ENCODE measurements around the gene RNF13.
"Not testable (repeated sequence)": the region's sequence is repeated elsewhere in the genome, so short reads cannot be mapped to it uniquely, and the experiment has no call there.

RNF13 gene

DNA sequence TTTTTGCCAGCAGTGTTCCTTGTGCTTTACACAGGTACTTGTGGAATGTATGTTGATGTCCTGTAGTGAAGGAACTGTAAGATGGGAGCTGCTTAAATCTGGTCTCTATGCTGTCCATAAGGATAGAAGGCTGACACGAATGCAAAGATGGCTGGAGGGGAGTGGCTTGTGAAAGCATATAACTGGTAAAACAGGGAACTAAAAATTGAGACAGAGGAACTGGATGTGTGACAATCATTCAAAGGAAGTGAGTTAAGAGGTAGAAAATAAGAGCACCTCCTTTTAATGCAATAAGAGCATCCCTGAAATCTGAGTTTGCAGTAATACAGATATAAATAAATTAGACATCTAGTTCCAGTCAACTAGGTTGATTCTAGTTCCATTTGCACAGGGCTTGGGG is 35.2 kb downstream of the RNF13 start:
- Mint-ChIP-seq H3K9me3 (no peaks in the 10 kb centered on the region), H3K27ac (no peak overlapping the region), H3K27me3 (no peaks in the 10 kb centered on the region), H3K4me3 (no peak overlapping the region), H3K36me3 (peaks cover 26% of the 10 kb centered on the region), H3K4me1 (peaks cover 52% of the 10 kb centered on the region)

- Mint-ChIP-seq H3K4me3 (no peak overlapping the region), H3K9me3 (no peaks in the 10 kb centered on the region), H3K27me3 (no peaks in the 10 kb centered on the region), H3K36me3 (peaks cover 28% of the 10 kb centered on the region), H3K27ac (no peak overlapping the region), H3K4me1 (peaks cover 48% of the 10 kb centered on the region)
These were observed 35.7 kb downstream of the RNF13 start for GRCh38 chr3:149848688-149849087.

DNA sequence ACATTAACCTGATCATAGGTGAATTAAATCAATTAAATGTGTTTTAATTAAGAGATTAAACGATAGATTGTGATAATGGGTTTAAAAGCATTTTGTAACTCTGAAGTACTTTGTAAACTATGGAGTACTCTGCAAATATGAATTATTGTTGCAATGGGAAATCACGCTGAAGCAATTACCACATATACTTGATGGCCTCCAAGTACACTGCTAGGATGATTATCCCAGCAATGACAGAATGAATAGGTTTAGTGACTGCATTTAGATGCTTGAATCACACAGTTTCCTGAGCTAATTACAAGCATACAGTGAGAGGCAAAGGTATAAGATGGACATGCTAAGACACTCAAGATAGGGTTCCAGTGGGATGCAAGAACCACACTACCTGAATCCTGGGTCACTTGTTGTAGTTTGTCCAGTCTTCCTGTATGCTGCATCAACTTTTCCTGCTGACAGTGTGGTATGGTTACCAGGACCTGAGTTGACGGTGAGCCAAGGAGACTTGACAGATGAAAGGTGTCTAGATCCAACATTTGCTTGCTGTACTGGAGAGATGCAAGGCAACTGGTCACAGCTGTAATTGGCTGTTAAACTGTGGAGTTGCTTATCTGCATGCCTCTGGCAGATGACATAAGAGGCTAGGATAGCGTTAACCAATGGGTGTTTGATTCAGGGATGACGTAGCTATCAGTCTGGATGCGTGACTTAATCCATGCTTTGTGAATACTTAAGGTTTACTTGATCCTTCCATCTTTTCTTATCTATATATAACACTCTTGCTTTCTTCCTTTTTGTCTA is 38.0 kb downstream of the RNF13 start:
- no peaks in the 10 kb centered on the region for H3K9me3 Mint-ChIP-seq
- no peaks in the 10 kb centered on the region for H3K27me3 Mint-ChIP-seq
- H3K27ac Mint-ChIP-seq: no peak overlapping the region
- H3K4me3 Mint-ChIP-seq: no peak overlapping the region
- H3K36me3 Mint-ChIP-seq: peaks cover 39% of the 10 kb centered on the region
- H3K4me1 Mint-ChIP-seq: peaks cover 31% of the 10 kb centered on the region

DNA sequence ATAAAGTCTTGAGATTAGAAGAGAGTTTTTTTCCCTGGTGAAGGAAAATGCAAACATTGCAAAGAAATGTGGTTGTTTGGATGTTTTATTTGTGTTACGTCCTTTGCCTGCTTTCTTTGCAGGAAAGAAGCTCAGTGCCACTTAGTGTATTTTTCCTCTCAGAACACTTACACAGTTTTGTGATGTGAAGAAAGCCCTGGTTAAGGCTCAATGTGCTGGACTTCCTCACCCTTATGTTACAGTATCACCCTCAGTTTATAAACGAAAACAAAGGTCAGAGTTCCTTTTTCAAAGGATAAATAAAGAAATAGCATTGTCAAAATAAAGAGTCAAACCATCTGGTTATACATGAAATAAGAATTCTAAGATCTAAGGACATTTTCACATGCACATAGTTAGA is 45.9 kb downstream of the RNF13 start:
- no peaks in the 10 kb centered on the region for H3K9me3 Mint-ChIP-seq
- no peaks in the 10 kb centered on the region for H3K27me3 Mint-ChIP-seq
- no peak overlapping the region for H3K27ac Mint-ChIP-seq
- no peak overlapping the region for H3K4me3 Mint-ChIP-seq
- peaks cover 33% of the 10 kb centered on the region for H3K36me3 Mint-ChIP-seq
- H3K4me1 Mint-ChIP-seq: peaks cover 19% of the 10 kb centered on the region

DNA sequence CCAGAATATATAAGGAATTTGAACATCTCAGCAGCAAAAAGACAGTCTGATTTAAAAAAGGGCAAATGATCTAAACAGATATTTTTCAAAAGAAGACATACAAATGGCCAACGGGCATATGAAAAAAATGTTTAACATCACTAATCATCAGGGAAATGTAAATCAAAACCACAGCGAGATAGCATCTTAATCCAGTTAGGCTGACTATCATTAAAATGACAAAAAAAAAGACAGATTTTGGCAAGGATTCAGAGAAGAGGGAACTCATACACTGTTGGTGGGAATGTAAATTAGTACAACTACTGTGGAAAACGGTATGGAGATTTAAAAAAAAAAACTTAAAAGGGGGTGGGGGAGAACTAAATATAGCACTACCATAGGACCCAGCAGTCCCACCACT is 47.9 kb downstream of the RNF13 start:
- Mint-ChIP-seq H3K36me3 (peaks cover 31% of the 10 kb centered on the region), H3K27ac (no peak overlapping the region), H3K4me1 (peaks cover 19% of the 10 kb centered on the region), H3K9me3 (peaks cover 9% of the 10 kb centered on the region), H3K4me3 (no peak overlapping the region), H3K27me3 (no peaks in the 10 kb centered on the region)

GRCh38 chr3:149867563-149867962 is 54.5 kb downstream of the RNF13 start:
- peaks cover 23% of the 10 kb centered on the region for H3K4me1 Mint-ChIP-seq
- peaks cover 23% of the 10 kb centered on the region for H3K9me3 Mint-ChIP-seq
- no peak overlapping the region for H3K4me3 Mint-ChIP-seq
- peaks cover 50% of the 10 kb centered on the region for H3K36me3 Mint-ChIP-seq
- H3K27ac Mint-ChIP-seq: no peak overlapping the region
- no peaks in the 10 kb centered on the region for H3K27me3 Mint-ChIP-seq

DNA sequence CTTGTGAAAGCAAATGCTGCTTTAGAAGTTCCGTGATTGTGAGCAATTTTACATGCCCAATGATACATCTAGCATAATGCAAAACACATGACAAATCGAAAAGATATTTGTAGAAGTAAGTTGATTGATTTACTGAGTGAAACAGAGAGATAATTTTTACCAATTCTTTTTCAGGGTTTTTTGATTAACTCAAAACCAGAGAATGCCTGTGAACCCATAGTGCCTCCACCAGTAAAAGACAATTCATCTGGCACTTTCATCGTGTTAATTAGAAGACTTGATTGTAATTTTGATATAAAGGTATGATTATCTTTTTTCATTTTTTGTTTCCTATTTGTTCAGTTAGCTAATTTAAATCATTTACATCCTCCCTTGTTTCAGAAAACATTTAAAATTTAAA is 58.8 kb downstream of the RNF13 start:
- peaks cover 13% of the 10 kb centered on the region for H3K9me3 Mint-ChIP-seq
- peaks cover 34% of the 10 kb centered on the region for H3K4me1 Mint-ChIP-seq
- no peaks in the 10 kb centered on the region for H3K27me3 Mint-ChIP-seq
- H3K27ac Mint-ChIP-seq: no peak overlapping the region
- no peak overlapping the region for H3K4me3 Mint-ChIP-seq
- H3K36me3 Mint-ChIP-seq: peaks cover 36% of the 10 kb centered on the region

GRCh38 chr3:149872589-149872988 is 59.6 kb downstream of the RNF13 start:
- Mint-ChIP-seq H3K9me3 (peaks cover 12% of the 10 kb centered on the region), H3K4me3 (no peak overlapping the region), H3K4me1 (peaks cover 31% of the 10 kb centered on the region), H3K27me3 (no peaks in the 10 kb centered on the region), H3K36me3 (peaks cover 31% of the 10 kb centered on the region), H3K27ac (no peak overlapping the region)

GRCh38 chr3:149877668-149878067 is 64.7 kb downstream of the RNF13 start:
- H3K36me3 Mint-ChIP-seq: peaks cover 12% of the 10 kb centered on the region
- no peaks in the 10 kb centered on the region for H3K27me3 Mint-ChIP-seq
- no peak overlapping the region for H3K27ac Mint-ChIP-seq
- H3K9me3 Mint-ChIP-seq: no peaks in the 10 kb centered on the region
- peaks cover 19% of the 10 kb centered on the region for H3K4me1 Mint-ChIP-seq
- no peak overlapping the region for H3K4me3 Mint-ChIP-seq

- Mint-ChIP-seq H3K9me3 (no peaks in the 10 kb centered on the region), H3K27me3 (no peaks in the 10 kb centered on the region), H3K36me3 (peaks cover 18% of the 10 kb centered on the region), H3K27ac (no peak overlapping the region), H3K4me1 (peaks cover 14% of the 10 kb centered on the region), H3K4me3 (no peak overlapping the region)
These were observed 66.9 kb downstream of the RNF13 start for GRCh38 chr3:149879872-149880271.

GRCh38 chr3:149881879-149882278 is 68.9 kb downstream of the RNF13 start:
- H3K4me3 Mint-ChIP-seq: no peak overlapping the region
- H3K36me3 Mint-ChIP-seq: peaks cover 17% of the 10 kb centered on the region
- no peaks in the 10 kb centered on the region for H3K9me3 Mint-ChIP-seq
- H3K4me1 Mint-ChIP-seq: peaks cover 31% of the 10 kb centered on the region
- H3K27ac Mint-ChIP-seq: no peak overlapping the region
- H3K27me3 Mint-ChIP-seq: no peaks in the 10 kb centered on the region

DNA sequence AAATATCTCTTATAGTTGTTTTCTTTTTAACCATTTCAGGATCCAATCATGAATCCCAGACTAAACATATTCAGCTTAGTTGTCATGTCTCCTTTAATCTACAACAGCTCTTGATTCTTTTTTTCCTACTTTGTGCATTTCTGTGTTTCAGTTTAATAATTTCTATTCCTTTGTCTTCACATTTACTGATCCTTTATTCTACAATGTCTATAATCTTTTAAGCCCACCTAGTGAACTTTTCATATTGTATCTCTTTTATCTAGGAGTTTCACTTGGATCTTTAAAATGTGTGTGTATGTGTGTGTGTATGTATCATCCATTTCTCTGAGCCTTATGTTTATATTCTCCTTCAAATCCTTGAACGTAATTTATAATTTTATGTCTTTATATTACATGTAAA is 70.1 kb downstream of the RNF13 start:
- no peak overlapping the region for H3K4me3 Mint-ChIP-seq
- no peak overlapping the region for H3K27ac Mint-ChIP-seq

GRCh38 chr3:149883860-149884259 is 70.8 kb downstream of the RNF13 start:
- Mint-ChIP-seq H3K4me1 (peaks cover 25% of the 10 kb centered on the region), H3K36me3 (peaks cover 19% of the 10 kb centered on the region)
- H3K4me3 Mint-ChIP-seq, H3K9me3 Mint-ChIP-seq, H3K27me3 Mint-ChIP-seq, H3K27ac Mint-ChIP-seq: not testable (repeated sequence)

More for the DNA sequence above, 70.1 kb downstream of the RNF13 start:
- no peaks in the 10 kb centered on the region for H3K27me3 Mint-ChIP-seq
- peaks cover 29% of the 10 kb centered on the region for H3K4me1 Mint-ChIP-seq
- no peaks in the 10 kb centered on the region for H3K9me3 Mint-ChIP-seq
- H3K36me3 Mint-ChIP-seq: peaks cover 17% of the 10 kb centered on the region

DNA sequence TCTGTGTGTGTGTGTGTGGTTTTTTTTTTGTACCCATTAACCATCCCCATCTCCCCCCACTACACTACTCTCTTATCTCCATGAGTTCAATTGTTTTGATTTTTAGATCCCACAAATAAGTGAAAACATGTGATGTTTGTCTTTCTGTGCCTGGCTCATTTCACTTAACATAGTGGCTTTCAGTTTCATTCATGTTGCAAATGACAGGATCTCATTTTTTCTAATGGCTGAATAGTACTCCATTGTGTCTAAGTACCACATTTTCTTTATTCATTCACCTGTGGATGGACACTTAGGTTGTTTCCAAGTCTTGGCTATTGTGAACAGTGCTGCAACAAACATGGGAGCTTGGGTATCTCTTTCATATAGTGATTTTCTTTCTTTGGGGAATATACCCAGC is 71.8 kb downstream of the RNF13 start:
- H3K4me3 Mint-ChIP-seq, H3K9me3 Mint-ChIP-seq, H3K27me3 Mint-ChIP-seq, H3K27ac Mint-ChIP-seq: not testable (repeated sequence)
- Mint-ChIP-seq H3K4me1 (peaks cover 24% of the 10 kb centered on the region), H3K36me3 (peaks cover 19% of the 10 kb centered on the region)

GRCh38 chr3:149886957-149887356 is 73.9 kb downstream of the RNF13 start:
- peaks cover 34% of the 10 kb centered on the region for H3K4me1 Mint-ChIP-seq
- H3K4me3 Mint-ChIP-seq: no peak overlapping the region
- H3K9me3 Mint-ChIP-seq: no peaks in the 10 kb centered on the region
- H3K27me3 Mint-ChIP-seq: no peaks in the 10 kb centered on the region
- peaks cover 25% of the 10 kb centered on the region for H3K36me3 Mint-ChIP-seq
- H3K27ac Mint-ChIP-seq: no peak overlapping the region

DNA sequence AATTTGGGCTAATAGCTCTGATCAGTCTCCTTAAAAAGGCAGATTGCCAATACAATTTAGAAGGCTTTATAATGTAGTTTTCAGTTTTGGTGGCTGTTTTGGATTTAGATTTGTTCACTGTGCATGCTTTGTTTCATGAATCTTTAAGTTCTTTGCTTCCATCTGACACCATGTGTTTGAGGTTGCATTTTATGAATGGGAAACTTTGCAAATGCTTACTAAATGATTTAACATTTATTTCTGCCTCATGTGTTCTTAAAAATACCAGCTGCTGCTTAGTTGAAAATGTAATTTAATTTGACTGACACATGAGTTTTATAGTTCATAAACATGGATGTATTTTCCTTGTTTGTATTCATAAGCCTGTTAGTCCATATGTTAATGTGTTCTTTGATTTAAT is 78.6 kb downstream of the RNF13 start:
- Mint-ChIP-seq H3K36me3 (peaks cover 15% of the 10 kb centered on the region), H3K27ac (no peak overlapping the region), H3K27me3 (no peaks in the 10 kb centered on the region), H3K4me1 (peaks cover 13% of the 10 kb centered on the region), H3K9me3 (no peaks in the 10 kb centered on the region), H3K4me3 (no peak overlapping the region)

- Mint-ChIP-seq H3K27ac (no peak overlapping the region), H3K27me3 (no peaks in the 10 kb centered on the region), H3K9me3 (no peaks in the 10 kb centered on the region), H3K4me3 (no peak overlapping the region), H3K4me1 (peaks cover 11% of the 10 kb centered on the region), H3K36me3 (peaks cover 15% of the 10 kb centered on the region)
These were observed 79.4 kb downstream of the RNF13 start for GRCh38 chr3:149892371-149892770.

Measured in activated naive CD4-positive, alpha-beta T cell treated with anti-CD3 and anti-CD28 coated beads, Interleukin-2, amount 50 U/mL, for 24 hours (primary cell).